Muscle layer of duodenum (tissue), 2 donors: ENCODE measurements around the gene ZBTB43.

ENCODE experiments used
- H3K27ac ChIP-seq: one replicate; pipeline ENCODE4 v1.7.0; 2013; ENCODE audit warnings: mild to moderate bottlenecking, low read length
- H3K27me3 ChIP-seq: one replicate; pipeline ENCODE4 v1.7.0; 2013; ENCODE audit warnings: low read depth, mild to moderate bottlenecking, control low read depth, low read length
- H3K36me3 ChIP-seq, 2 donors: one replicate each; pipeline ENCODE4 v1.7.0; 2013; ENCODE audit warnings: low read length in 2 of 2, control low read depth in 1 of 2, mild to moderate bottlenecking in 1 of 2; ENCODE audit not compliant: insufficient read depth in 2 of 2, control insufficient read depth in 1 of 2
- H3K4me1 ChIP-seq, 2 donors: one replicate each; pipeline ENCODE4 v1.7.0; 2013; ENCODE audit warnings: low read length in 2 of 2, mild to moderate bottlenecking in 2 of 2, control low read depth in 1 of 2, moderate library complexity in 1 of 2; ENCODE audit not compliant: insufficient read depth in 2 of 2, control insufficient read depth in 1 of 2
- H3K4me3 ChIP-seq, 2 donors: one replicate each; pipeline ENCODE4 v1.7.0; 2013; ENCODE audit warnings: low read length in 2 of 2, low read depth in 1 of 2, mild to moderate bottlenecking in 1 of 2
- H3K9me3 ChIP-seq, 2 donors: one replicate each; pipeline ENCODE4 v1.7.0; 2013; ENCODE audit warnings: low read length in 2 of 2, control low read depth in 1 of 2, mild to moderate bottlenecking in 1 of 2; ENCODE audit not compliant: control insufficient read depth in 1 of 2
- donor health status: healthy.

Gene ZBTB43

DNA sequence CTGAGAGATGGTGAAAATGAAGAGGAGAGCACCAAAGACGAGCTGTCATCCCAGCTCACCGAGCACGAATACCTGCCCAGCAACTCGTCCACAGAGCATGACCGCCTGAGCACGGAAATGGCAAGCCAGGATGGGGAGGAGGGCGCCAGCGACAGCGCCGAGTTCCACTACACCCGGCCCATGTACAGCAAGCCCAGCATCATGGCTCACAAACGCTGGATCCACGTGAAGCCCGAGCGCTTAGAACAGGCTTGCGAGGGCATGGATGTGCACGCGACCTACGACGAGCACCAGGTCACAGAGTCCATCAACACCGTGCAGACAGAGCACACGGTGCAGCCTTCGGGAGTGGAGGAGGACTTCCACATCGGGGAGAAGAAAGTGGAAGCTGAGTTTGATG, 28.2 kb downstream of the ZBTB43 start:
- no peak overlapping the region for H3K4me3 ChIP-seq
- peaks cover 32 to 39% of the 10 kb centered on the region in 2 donors for H3K36me3 ChIP-seq
- no peaks in the 10 kb centered on the region for H3K4me1 ChIP-seq
- no peak overlapping the region for H3K27ac ChIP-seq
- no peaks in the 10 kb centered on the region for H3K9me3 ChIP-seq
- no peaks in the 10 kb centered on the region for H3K27me3 ChIP-seq

GRCh38 chr9:126833710-126834345, 29.0 kb downstream of the ZBTB43 start:
- no peaks in the 10 kb centered on the region for H3K27me3 ChIP-seq
- no peak overlapping the region for H3K4me3 ChIP-seq
- no peaks in the 10 kb centered on the region for H3K9me3 ChIP-seq
- H3K4me1 ChIP-seq: no peaks in the 10 kb centered on the region
- peaks cover 32 to 44% of the 10 kb centered on the region in 2 donors for H3K36me3 ChIP-seq
- H3K27ac ChIP-seq: no peak overlapping the region

- H3K36me3 ChIP-seq: peaks cover 32 to 52% of the 10 kb centered on the region in 2 donors
- no peaks in the 10 kb centered on the region for H3K4me1 ChIP-seq
- H3K27ac ChIP-seq: no peak overlapping the region
- no peaks in the 10 kb centered on the region for H3K27me3 ChIP-seq
- no peaks in the 10 kb centered on the region for H3K9me3 ChIP-seq
- no peak overlapping the region for H3K4me3 ChIP-seq
Observed at GRCh38 chr9:126834672-126835071, 29.8 kb downstream of the ZBTB43 start.

DNA sequence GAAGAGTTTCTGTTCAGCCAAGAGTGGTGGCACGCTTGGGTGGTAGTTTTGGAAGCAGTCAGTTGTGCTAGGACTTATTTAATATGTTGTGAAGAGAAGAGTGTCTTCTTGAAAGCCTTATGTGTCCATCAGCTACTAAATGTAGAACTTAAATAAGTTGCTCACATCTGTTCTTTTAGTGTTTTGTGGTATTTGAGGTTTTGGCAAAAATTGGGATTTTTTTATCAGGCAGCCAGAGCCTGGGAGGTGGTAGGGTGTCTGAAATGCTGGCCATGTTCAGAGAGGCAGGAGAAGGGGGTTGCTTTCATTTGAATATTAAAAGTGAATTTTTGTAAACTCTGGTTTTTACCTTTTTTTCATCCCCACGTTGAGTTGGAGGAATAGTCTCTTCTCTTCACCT, 31.4 kb downstream of the ZBTB43 start:
- H3K4me3 ChIP-seq: no peak overlapping the region
- H3K27me3 ChIP-seq: no peaks in the 10 kb centered on the region
- H3K4me1 ChIP-seq: no peaks in the 10 kb centered on the region
- H3K36me3 ChIP-seq: peaks cover 32 to 52% of the 10 kb centered on the region in 2 donors
- no peaks in the 10 kb centered on the region for H3K9me3 ChIP-seq
- no peak overlapping the region for H3K27ac ChIP-seq

- H3K27me3 ChIP-seq: no peaks in the 10 kb centered on the region
- peaks cover 21 to 39% of the 10 kb centered on the region in 2 donors for H3K36me3 ChIP-seq
- H3K27ac ChIP-seq: no peak overlapping the region
- no peak overlapping the region for H3K4me3 ChIP-seq
- H3K4me1 ChIP-seq: no peaks in the 10 kb centered on the region
- H3K9me3 ChIP-seq: no peaks in the 10 kb centered on the region
Observed at GRCh38 chr9:126838055-126838811, 33.4 kb downstream of the ZBTB43 start.

GRCh38 chr9:126838895-126839294, 34.1 kb downstream of the ZBTB43 start:
- Histone ChIP-seq H3K9me3 (no peaks in the 10 kb centered on the region), H3K36me3 (peaks cover 15 to 32% of the 10 kb centered on the region in 2 donors), H3K27me3 (no peaks in the 10 kb centered on the region), H3K4me1 (no peaks in the 10 kb centered on the region), H3K27ac (no peak overlapping the region), H3K4me3 (no peak overlapping the region)

DNA sequence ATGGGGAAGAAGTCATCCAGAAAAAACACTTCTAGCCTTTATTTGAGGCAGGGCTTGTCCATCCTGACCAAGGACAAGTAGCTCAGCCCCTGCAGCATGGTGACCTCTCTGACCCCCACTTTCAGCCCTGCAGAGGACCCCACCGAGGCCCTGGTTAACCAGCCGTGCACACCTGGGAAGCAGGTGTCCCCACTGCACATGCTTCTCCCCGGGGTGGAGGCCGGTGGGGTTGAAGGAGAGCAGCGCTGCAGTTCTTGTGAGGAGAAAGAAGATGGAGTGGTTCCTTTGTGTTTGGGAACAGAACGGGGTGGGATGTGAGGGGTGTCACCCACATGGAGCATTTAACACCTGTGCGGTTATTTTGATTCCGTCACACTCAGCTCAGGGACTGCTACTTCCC, 34.5 kb downstream of the ZBTB43 start:
- Histone ChIP-seq H3K27ac (no peak overlapping the region), H3K9me3 (no peaks in the 10 kb centered on the region), H3K4me1 (no peaks in the 10 kb centered on the region), H3K36me3 (peaks cover 11 to 29% of the 10 kb centered on the region in 2 donors), H3K4me3 (no peak overlapping the region), H3K27me3 (no peaks in the 10 kb centered on the region)

- H3K4me3 ChIP-seq: no peak overlapping the region
- no peaks in the 10 kb centered on the region for H3K9me3 ChIP-seq
Observed at GRCh38 chr9:126842220-126842842, 37.5 kb downstream of the ZBTB43 start.

DNA sequence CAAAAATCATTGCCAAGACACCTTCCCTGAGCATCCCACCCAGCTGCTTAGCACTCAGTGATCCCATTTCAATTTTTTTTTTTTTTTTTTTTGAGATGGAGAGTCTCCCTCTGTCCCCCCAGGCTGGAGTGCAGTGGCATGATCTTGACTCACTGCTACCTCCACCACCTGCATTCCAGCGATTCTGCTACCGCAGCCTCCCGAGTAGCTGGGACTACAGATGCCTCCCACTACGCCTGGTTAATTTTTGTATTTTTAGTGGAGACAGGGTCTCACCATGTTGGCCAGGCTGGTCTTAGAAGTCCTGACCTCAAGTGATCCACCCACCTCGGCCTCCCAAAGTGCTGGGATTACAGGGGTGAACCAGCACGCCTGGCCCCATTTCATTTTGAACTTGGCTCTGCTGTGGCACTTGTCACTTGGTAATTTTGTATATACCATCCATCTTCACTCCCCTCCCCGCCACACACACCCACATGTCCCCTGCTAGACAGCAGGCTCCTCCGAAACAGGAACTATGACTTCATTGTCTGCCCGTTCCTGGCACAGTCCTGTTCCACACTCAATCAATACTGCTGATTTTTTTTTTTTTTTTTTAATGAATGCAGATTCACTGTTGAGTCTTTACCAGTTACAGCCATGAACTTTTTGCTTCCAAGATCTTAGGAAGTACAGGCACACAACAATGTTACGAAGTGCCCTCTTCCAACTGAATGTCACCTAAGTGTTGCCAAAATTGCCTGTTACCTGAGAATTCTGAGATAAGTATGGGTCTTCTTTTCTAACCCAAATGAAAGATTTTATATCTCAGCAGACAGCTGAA, 38.3 kb downstream of the ZBTB43 start:
- Histone ChIP-seq H3K9me3 (no peaks in the 10 kb centered on the region), H3K4me3 (no peak overlapping the region), H3K36me3 (peaks cover 0 to 13% of the 10 kb centered on the region in 2 donors), H3K27ac (no peak overlapping the region), H3K4me1 (no peaks in the 10 kb centered on the region), H3K27me3 (no peaks in the 10 kb centered on the region)

More at GRCh38 chr9:126842220-126842842, 37.5 kb downstream of the ZBTB43 start:
- Histone ChIP-seq H3K27me3 (no peaks in the 10 kb centered on the region), H3K27ac (no peak overlapping the region), H3K36me3 (peaks cover 0 to 14% of the 10 kb centered on the region in 2 donors), H3K4me1 (no peaks in the 10 kb centered on the region)

GRCh38 chr9:126844085-126844484, 39.2 kb downstream of the ZBTB43 start:
- Histone ChIP-seq H3K27ac (no peak overlapping the region), H3K4me3 (no peak overlapping the region)

GRCh38 chr9:126847051-126847450, 42.2 kb downstream of the ZBTB43 start:
- no peaks in the 10 kb centered on the region for H3K4me1 ChIP-seq
- H3K9me3 ChIP-seq: no peaks in the 10 kb centered on the region
- H3K4me3 ChIP-seq: no peak overlapping the region
- no peak overlapping the region for H3K27ac ChIP-seq
- H3K36me3 ChIP-seq: no peaks in the 10 kb centered on the region
- H3K27me3 ChIP-seq: no peaks in the 10 kb centered on the region

More at GRCh38 chr9:126844085-126844484, 39.2 kb downstream of the ZBTB43 start:
- Histone ChIP-seq H3K27me3 (no peaks in the 10 kb centered on the region), H3K36me3 (peaks cover 0 to 5% of the 10 kb centered on the region in 2 donors), H3K9me3 (no peaks in the 10 kb centered on the region), H3K4me1 (no peaks in the 10 kb centered on the region)
